Activated CD4-positive, alpha-beta T cell treated with anti-CD3 and anti-CD28 coated beads, Interleukin-2, amount 10 ng/mL, durations not matched to agents 7 days and 5 days (primary cell): Measurements from ENCODE around the gene CAVIN1. TPM values are rescaled to one million over a fixed set of nuclear protein-coding genes. Genes with fewer than 3 reads are reported as not detected.
"Not testable (repeated sequence)": the region's sequence is repeated elsewhere in the genome, so short reads cannot be mapped to it uniquely, and the experiment has no call there.

ENCODE experiments used
- CTCF ChIA-PET: fragments of 350-600 bp; sonication (Branson Sonifier 250); formaldehyde crosslinking; loops from one replicate; lab custom pipeline; 2021; ENCODE audit warnings: antibody characterized with exemption; lab: Charles Lee
- POLR2A ChIA-PET: fragments of 350-600 bp; sonication (Branson Sonifier 250); formaldehyde crosslinking; loops from one replicate; lab custom pipeline; 2021; ENCODE audit warnings: antibody characterized with exemption; lab: Charles Lee
- DNase-seq: peaks from one replicate; pipeline ENCODE4 v3.0.0-alpha.2; 2020
- H3K27ac Mint-ChIP-seq: one replicate; pipeline ENCODE4 v1.8.0; 2021; ENCODE audit warnings: mild to moderate bottlenecking, moderate library complexity, mixed read lengths
- H3K27me3 Mint-ChIP-seq: one replicate; pipeline ENCODE4 v1.8.0; 2021; ENCODE audit warnings: mixed read lengths
- H3K36me3 Mint-ChIP-seq: one replicate; pipeline ENCODE4 v1.8.0; 2021; ENCODE audit warnings: low read depth, mixed read lengths
- H3K4me1 Mint-ChIP-seq: one replicate; pipeline ENCODE4 v1.8.0; 2021; ENCODE audit warnings: mixed read lengths
- H3K4me3 Mint-ChIP-seq: one replicate; pipeline ENCODE4 v1.8.0; 2021; ENCODE audit warnings: mild to moderate bottlenecking, moderate library complexity, mixed read lengths
- H3K9me3 Mint-ChIP-seq: one replicate; pipeline ENCODE4 v1.8.0; 2021; ENCODE audit warnings: mixed read lengths
- total RNA-seq, 2 experiments: library from RNA; stranded (reverse); gene quantifications; one replicate each; pipeline ENCODE4 v1.2.3, GENCODE V29; 2021

Gene CAVIN1
- total RNA-seq = 1 to 10 TPM; 1.5 to 1.6 TPM

DNA sequence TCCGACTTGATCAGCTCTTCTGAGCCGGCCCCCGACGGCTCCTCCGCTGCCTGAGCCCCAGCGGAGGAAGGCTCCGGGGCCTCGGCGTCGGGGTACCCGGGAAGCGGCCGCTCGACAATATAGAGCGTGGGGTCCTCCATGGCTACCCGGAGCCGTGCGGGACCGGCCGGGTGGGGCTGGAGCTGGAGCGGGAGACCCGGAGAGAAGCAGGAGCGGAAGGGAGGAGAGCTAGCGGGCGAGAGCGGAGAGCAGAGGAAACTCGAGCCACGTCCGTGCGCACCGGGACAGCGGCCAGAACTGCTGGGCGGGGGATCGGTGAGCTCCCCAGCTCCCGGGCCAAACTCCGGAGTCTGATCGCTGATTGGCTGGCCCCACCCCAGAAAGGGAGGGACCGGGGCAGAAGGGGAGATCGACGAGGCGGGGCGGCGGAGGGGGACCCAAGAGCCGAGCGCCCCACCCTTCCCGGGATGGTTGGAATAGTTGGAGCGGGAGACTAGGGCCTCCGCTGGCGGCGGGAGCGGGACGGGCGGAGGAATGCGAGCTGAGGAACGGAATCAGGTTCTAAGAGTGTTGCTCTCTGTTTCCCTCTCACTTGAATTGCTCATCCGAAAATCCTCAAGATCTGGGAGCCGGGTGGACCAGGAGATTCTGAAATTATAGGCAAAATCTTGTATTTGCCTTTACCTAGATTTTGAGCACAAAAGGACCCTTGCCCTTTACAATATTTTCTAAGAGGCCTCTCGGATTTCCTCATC lies at the start of gene CAVIN1:
Gene CAVIN1 (minus strand): TSS at position 299 of the 755 bp plus-strand sequence. CDS start 159 bp downstream, at position 140.
- peaks cover 19% of the 10 kb centered on the region for H3K4me1 Mint-ChIP-seq
- peak; percentile 21 for DNase-seq
- no peaks in the 10 kb centered on the region for H3K36me3 Mint-ChIP-seq
- ChIA-PET CTCF (interaction anchor here (0.6 to 2.2 kb wide), 13 partner anchors 9 to 236 kb away, joined by 3 to 12 read pairs (median 5); no protein-coding TSS in a partner anchor), POLR2A (interaction anchor here (0.6 to 0.9 kb wide), 2 partner anchors 81 to 95 kb away, joined by 3 to 5 read pairs; no protein-coding TSS in a partner anchor)
- peak within 1 kb of the TSS; percentile 67 for H3K4me3 Mint-ChIP-seq
- no peaks in the 10 kb centered on the region for H3K9me3 Mint-ChIP-seq
- peaks cover 54% of the 10 kb centered on the region for H3K27me3 Mint-ChIP-seq
- H3K27ac Mint-ChIP-seq = no peak within 1 kb of the TSS

- Mint-ChIP-seq H3K36me3 (no peaks in the 10 kb centered on the region), H3K4me3 (no peak overlapping the region), H3K9me3 (no peaks in the 10 kb centered on the region), H3K27ac (no peak overlapping the region), H3K4me1 (no peaks in the 10 kb centered on the region), H3K27me3 (no peaks in the 10 kb centered on the region)
- ChIA-PET POLR2A (no interaction called here), CTCF (interaction anchor here (0.8 kb wide), 1 partner anchor 158 kb away, joined by 3 read pairs; no protein-coding TSS in a partner anchor)
- no peak for DNase-seq
Observed at GRCh38 chr17:42467889-42468288, 44.8 kb upstream of the CAVIN1 start.

GRCh38 chr17:42463976-42464400 lies 40.9 kb upstream of the CAVIN1 start:
- Mint-ChIP-seq H3K4me3 (no peak overlapping the region), H3K4me1 (peaks cover 17% of the 10 kb centered on the region), H3K27ac (no peak overlapping the region), H3K9me3 (no peaks in the 10 kb centered on the region), H3K27me3 (peaks cover 9% of the 10 kb centered on the region), H3K36me3 (peaks cover 2% of the 10 kb centered on the region)
- ChIA-PET POLR2A (interaction anchor here (0.5 kb wide), 1 partner anchor 11 kb away, joined by 4 read pairs; no protein-coding TSS in a partner anchor), CTCF (interaction anchor here (0.6 to 1.3 kb wide), 3 partner anchors 11 to 325 kb away, joined by 3 read pairs; no protein-coding TSS in a partner anchor)
- no peak for DNase-seq

DNA sequence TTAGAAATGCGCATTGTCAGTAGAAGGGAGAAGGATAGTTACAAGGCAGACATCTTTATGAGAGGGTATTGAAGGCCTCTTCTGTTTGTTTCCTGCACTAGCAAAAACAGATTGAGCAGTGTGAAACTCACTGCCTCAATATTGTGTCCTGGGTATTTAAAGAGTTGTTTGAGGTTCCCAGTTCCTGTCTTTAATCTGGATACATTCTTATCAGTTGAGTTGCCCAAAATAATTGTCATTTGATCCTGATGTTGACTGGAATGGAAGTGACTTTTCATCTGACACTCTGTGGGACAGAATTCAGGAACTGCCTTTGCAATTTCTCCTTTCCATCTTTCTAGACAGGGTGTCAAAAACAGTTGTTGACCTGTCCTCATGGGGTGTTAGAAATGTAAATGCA lies 37.3 kb upstream of the CAVIN1 start:
- Mint-ChIP-seq H3K27me3 (peaks cover 22% of the 10 kb centered on the region), H3K9me3 (no peaks in the 10 kb centered on the region), H3K4me1 (peaks cover 41% of the 10 kb centered on the region), H3K36me3 (peaks cover 2% of the 10 kb centered on the region), H3K4me3 (peak overlapping the region; percentile 81), H3K27ac (peak overlapping the region; percentile 47)
- CTCF ChIA-PET = interaction anchor here (0.8 to 1.4 kb wide), 6 partner anchors 12 to 75 kb away, joined by 3 to 6 read pairs (median 4); no protein-coding TSS in a partner anchor
- DNase-seq = no peak
- POLR2A ChIA-PET = no interaction called here

- H3K27me3 Mint-ChIP-seq = peaks cover 26% of the 10 kb centered on the region
- CTCF ChIA-PET = interaction anchor here (0.6 to 1.4 kb wide), 7 partner anchors 12 to 76 kb away, joined by 3 to 6 read pairs (median 3); no protein-coding TSS in a partner anchor
- H3K4me1 Mint-ChIP-seq = peaks cover 41% of the 10 kb centered on the region
- peak overlapping the region; percentile 81 for H3K4me3 Mint-ChIP-seq
- H3K9me3 Mint-ChIP-seq = no peaks in the 10 kb centered on the region
- peak; percentile 49 for DNase-seq
- H3K36me3 Mint-ChIP-seq = peaks cover 2% of the 10 kb centered on the region
- POLR2A ChIA-PET = no interaction called here
- peak overlapping the region; percentile 67 for H3K27ac Mint-ChIP-seq
Observed at GRCh38 chr17:42459801-42460281, 36.8 kb upstream of the CAVIN1 start.

DNA sequence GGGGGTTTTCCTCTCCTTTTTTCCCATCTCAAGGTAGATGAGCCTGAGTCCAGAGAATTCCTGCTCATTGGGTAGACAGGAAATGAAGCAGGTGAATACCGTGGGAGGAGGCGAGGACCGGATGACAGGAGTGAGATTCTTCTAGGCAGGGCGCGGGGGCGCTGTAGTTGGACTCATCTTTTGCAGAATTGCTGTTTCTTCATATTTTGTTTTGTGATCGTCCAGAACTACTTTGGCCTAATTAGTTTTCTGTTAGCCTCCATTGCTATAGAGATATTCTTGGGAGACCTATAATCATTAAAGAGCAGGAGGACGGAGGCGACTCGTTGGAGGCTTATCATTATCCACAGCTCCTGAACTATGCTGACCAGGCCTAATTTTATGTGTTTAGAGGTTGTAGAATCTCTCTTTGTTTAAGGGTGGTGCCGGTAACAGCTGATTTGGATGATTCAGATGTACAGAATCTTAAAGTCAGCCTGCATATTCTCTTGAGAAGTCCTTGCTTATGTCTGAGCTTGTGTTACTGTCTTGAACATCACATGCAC lies 36.3 kb upstream of the CAVIN1 start:
- H3K9me3 Mint-ChIP-seq = no peaks in the 10 kb centered on the region
- POLR2A ChIA-PET = no interaction called here
- H3K27ac Mint-ChIP-seq = peak overlapping the region; percentile 80

DNA sequence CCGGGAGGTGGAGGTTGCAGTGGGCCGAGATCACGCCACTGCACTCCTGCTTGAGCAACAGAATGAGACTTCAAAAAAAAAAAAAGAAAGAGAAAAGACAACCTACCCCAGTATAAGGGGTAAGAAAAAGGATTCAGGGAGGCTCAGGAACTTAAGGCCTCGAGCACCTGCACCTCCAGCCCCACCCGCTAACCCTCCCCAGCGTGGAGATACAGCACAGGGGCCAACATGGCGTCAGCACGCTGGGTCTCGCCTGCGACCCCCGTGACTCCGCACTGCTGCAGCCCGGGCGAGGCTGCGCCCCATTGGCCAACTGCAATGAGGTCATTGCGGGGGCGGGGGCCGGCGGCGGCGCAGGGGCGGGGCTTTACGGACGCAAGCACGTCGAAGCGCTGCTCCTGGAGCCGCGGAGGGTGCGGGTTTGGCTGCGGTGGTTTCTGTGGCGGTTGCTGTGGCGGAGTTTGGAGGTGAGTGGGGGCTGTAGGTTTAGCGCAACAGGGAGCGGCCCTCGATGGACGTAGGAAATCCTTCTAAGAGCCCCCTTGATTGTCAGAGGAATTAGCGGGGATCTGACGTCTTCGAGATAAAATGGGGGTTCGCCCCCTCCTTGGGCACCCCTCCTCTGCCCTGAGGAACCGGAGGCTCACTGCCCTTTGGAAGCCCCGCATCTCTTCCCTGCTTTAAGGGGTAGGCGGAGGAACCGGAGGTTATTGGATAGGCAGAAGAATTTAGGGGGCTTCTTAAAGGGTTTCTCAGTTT lies 35.6 kb upstream of the CAVIN1 start, which contains the start of gene ATP6V0A1:
Gene ATP6V0A1 (plus strand): TSS at position 382 of the 759 bp plus-strand sequence. CDS start 2,017 bp downstream, outside the sequence.
- H3K9me3 Mint-ChIP-seq = no peaks in the 10 kb centered on the region
- H3K36me3 Mint-ChIP-seq = peaks cover 2% of the 10 kb centered on the region
- peak; percentile 89 for DNase-seq
- H3K27ac Mint-ChIP-seq = peak within 1 kb of the TSS; percentile 80
- CTCF ChIA-PET = interaction anchor here (0.6 kb wide), 1 partner anchor 53 kb away, joined by 6 read pairs; no protein-coding TSS in a partner anchor
- POLR2A ChIA-PET = no interaction called here
- H3K4me1 Mint-ChIP-seq = peaks cover 41% of the 10 kb centered on the region
- peaks cover 34% of the 10 kb centered on the region for H3K27me3 Mint-ChIP-seq
- H3K4me3 Mint-ChIP-seq = peak within 1 kb of the TSS; percentile 81

More for the DNA sequence above, 36.3 kb upstream of the CAVIN1 start:
- CTCF ChIA-PET = interaction anchor here (0.6 to 1.1 kb wide), 6 partner anchors 13 to 76 kb away, joined by 3 to 6 read pairs (median 4); no protein-coding TSS in a partner anchor
- peaks cover 2% of the 10 kb centered on the region for H3K36me3 Mint-ChIP-seq
- DNase-seq = no peak
- H3K4me1 Mint-ChIP-seq = peaks cover 41% of the 10 kb centered on the region
- H3K4me3 Mint-ChIP-seq = peak overlapping the region; percentile 81
- H3K27me3 Mint-ChIP-seq = peaks cover 30% of the 10 kb centered on the region

GRCh38 chr17:42457107-42457792 lies 34.2 kb upstream of the CAVIN1 start:
- no peak for DNase-seq
- CTCF ChIA-PET = interaction anchor here (0.6 to 1.5 kb wide), 4 partner anchors 16 to 1591 kb away, joined by 3 read pairs; no protein-coding TSS in a partner anchor
- H3K36me3 Mint-ChIP-seq = peaks cover 2% of the 10 kb centered on the region
- H3K27me3 Mint-ChIP-seq = peaks cover 47% of the 10 kb centered on the region
- H3K4me1 Mint-ChIP-seq = peaks cover 41% of the 10 kb centered on the region
- H3K27ac Mint-ChIP-seq = peak overlapping the region; percentile 15
- POLR2A ChIA-PET = interaction anchor here (1.2 kb wide), 1 partner anchor 46 kb away, joined by 3 read pairs; no protein-coding TSS in a partner anchor
- no peaks in the 10 kb centered on the region for H3K9me3 Mint-ChIP-seq
- peak overlapping the region; percentile 61 for H3K4me3 Mint-ChIP-seq

DNA sequence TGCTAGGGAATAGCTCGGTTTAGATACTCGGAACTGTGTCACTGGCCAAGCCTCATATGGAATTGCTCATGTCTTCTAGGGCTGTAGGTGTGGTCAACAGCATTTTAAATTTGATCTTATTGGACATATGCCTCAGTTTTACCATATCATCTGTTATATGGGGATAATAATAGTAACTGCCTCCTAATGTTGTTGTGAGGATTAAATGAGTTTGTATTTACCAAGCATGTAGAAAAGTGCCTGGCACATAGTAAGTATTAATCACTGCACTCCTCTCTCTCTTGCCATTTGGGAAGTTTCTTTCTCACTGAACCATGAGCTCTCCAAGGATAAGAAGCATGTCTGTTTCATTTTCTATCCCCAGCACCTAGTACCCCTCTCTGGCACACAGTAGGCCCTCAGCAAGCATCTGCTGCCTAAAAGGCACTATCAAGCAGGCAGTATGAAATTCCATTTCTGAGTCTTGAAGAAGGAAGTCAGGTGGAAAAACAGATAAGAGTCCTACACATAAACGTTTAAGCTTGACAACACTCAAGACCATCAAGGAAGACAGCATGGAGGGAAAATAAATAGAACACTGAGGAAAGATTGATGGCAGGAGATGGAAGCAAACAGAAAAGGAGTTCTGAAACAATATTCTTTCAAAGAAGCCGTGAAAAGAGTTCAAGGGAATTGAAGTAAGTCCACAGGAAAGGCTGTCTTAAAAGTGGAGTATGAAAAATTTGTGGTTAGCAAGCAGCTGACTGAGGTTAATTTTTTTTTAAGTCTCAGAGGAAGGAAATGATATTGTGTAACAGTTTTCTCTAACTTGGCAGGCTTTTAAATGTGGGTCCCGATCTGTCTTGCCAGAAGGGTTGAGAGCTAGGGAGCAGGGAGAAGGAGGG lies 33.4 kb upstream of the CAVIN1 start:
- DNase-seq = peak; percentile 34
- Mint-ChIP-seq H3K4me1 (peaks cover 41% of the 10 kb centered on the region), H3K36me3 (peaks cover 2% of the 10 kb centered on the region), H3K9me3 (no peaks in the 10 kb centered on the region), H3K4me3 (peak overlapping the region; percentile 24), H3K27ac (peak overlapping the region; percentile 15), H3K27me3 (peaks cover 47% of the 10 kb centered on the region)
- CTCF ChIA-PET = interaction anchor here (0.5 to 1.5 kb wide), 6 partner anchors 15 to 1592 kb away, joined by 3 to 4 read pairs (median 3); no protein-coding TSS in a partner anchor
- POLR2A ChIA-PET = interaction anchor here (1.2 kb wide), 1 partner anchor 46 kb away, joined by 3 read pairs; no protein-coding TSS in a partner anchor

DNA sequence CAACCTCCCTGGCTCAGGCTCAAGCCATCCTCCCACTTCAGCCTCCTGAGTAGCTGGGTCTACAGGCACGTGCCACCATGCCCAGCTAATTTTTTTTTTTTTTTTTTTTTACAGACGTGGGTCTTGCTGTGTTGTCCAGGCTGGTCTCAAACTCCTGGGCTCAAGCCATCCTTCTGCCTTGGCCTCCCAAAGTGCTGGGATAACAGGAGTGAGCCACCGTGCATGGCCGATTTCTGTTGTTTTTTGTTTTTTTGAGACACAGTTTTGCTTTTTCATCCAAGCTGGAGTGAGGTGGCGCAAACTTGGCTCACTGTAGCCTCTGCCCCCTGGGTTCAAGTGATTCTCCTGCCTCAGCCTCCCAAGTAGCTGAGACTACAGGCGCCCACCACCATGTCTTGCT lies 31.9 kb upstream of the CAVIN1 start:
- H3K9me3 Mint-ChIP-seq, POLR2A ChIA-PET, DNase-seq, H3K27ac Mint-ChIP-seq, H3K36me3 Mint-ChIP-seq, H3K4me3 Mint-ChIP-seq: not testable (repeated sequence)
- Mint-ChIP-seq H3K4me1 (peaks cover 34% of the 10 kb centered on the region), H3K27me3 (peaks cover 45% of the 10 kb centered on the region)
- CTCF ChIA-PET = interaction anchor here (1.4 kb wide), 1 partner anchor 271 kb away, joined by 3 read pairs; no protein-coding TSS in a partner anchor
